K562 (cell line): ENCODE data around the gene HNMT. TPM values are rescaled to one million over a fixed set of nuclear protein-coding genes. Genes with fewer than 3 reads are reported as not detected.

Experiments used
- BCOR ChIP-seq: fragments of 450-650 bp; IDR thresholded peaks from 2 replicates; pipeline ENCODE4 v1.6.1; 2016
- HDAC3 ChIP-seq: fragments of 450-650 bp; IDR thresholded peaks from 2 replicates; pipeline ENCODE4 v1.6.1; 2018; ENCODE audit warnings: borderline replicate concordance, mild to moderate bottlenecking, moderate library complexity; ENCODE audit not compliant: partially characterized antibody
- HMGN3 ChIP-seq: IDR thresholded peaks from 2 replicates; pipeline ENCODE4 v1.6.1; 2011; ENCODE audit warnings: borderline replicate concordance, low read depth, mild to moderate bottlenecking, mixed read lengths, low read length; ENCODE audit not compliant: insufficient read length; ENCODE audit errors: extremely low read depth
- TOE1 ChIP-seq, 2 experiments: fragments of 450-650 bp in 1 of 2; sonication (generic) in 1 of 2; formaldehyde crosslinking in 1 of 2; IDR thresholded peaks; 2 replicates each; pipeline versions ENCODE4 v1.7.1 to v1.8.0; 2016 to 2022; ENCODE audit warnings: borderline replicate concordance in 2 of 2, mild to moderate bottlenecking in 2 of 2, antibody characterized with exemption in 1 of 2, inconsistent platforms in 1 of 2, low read depth in 1 of 2, missing genetic modification reagents in 1 of 2, moderate library complexity in 1 of 2
- ZFP91 ChIP-seq: sonication (generic); formaldehyde crosslinking; IDR thresholded peaks from 2 replicates; pipeline ENCODE4 v1.8.0; 2022; ENCODE audit warnings: mild to moderate bottlenecking, missing genetic modification reagents
- ZNF518B ChIP-seq: fragments of 250-450 bp; sonication (Bioruptor Pico); IDR thresholded peaks from 2 replicates; pipeline ENCODE4 v1.5.0; 2021; ENCODE audit warnings: mild to moderate bottlenecking, moderate library complexity
- polyA plus RNA-seq, 8 experiments: library from polyadenylated mRNA; depleted of rRNA in 4 of 8; stranded (reverse) in 5 of 8; unstranded in 3 of 8; fragments of >200 nt; fragmentation: Nextera tagmentation in 2 of 8; fragmentation: Illumina TruSeq in 1 of 8; extraction: Ambion mirVana in 2 of 8; extraction: Trizol in 1 of 8; gene quantifications; 2 replicates each; pipeline versions ENCODE4 v1.2.1 to v1.2.3, GENCODE V29; 2011 to 2014; ENCODE audit warnings: inconsistent platforms in 1 of 8, missing spikeins in 1 of 8
- total RNA-seq, 7 experiments: library from RNA; depleted of rRNA in 6 of 7; stranded (reverse); fragments of >200 nt in 6 of 7; fragmentation: Illumina TruSeq in 2 of 7; extraction: Trizol in 2 of 7; gene quantifications; 2 replicates each; pipeline versions ENCODE4 v1.2.1 to v1.2.3, GENCODE V29; 2011 to 2021; ENCODE audit warnings: low replicate concordance in 1 of 7

Gene HNMT
- total and polyA plus RNA-seq, 9 of the 15 experiments (the other 6 are each of a cell fraction or from before 2014, with no cell fraction given): 3.1 to 10.9 (median 5.3) TPM

GRCh38 chr2:137975280-137976271, 11.3 kb downstream of the HNMT start (continued):
- TF ChIP-seq ZNF518B (no peak), BCOR (no peak), ZFP91 (CRISPR knock-in tag) (no peak), HDAC3 (no peak), HMGN3 (no peak), TOE1 (IDR thresholded peaks at IDR 0.05; ENCODE audit: borderline replicate concordance) (no peak), TOE1 (CRISPR knock-in tag; IDR thresholded peaks at IDR 0.05; ENCODE audit: borderline replicate concordance, low read depth) (no peak)
